Muscle of arm (tissue), 12 donors: ENCODE measurements around the gene DENND1B. TPM values are rescaled to one million over a fixed set of nuclear protein-coding genes. Genes with fewer than 3 reads are reported as not detected.
"Not testable (repeated sequence)": the region's sequence is repeated elsewhere in the genome, so short reads cannot be mapped to it uniquely, and the experiment has no call there.

Experiments
- DNase-seq: peaks from one replicate; pipeline ENCODE4 v3.0.0-alpha.2; 2013
- polyA plus RNA-seq, 12 donors: library from polyadenylated mRNA; unstranded; fragments of 120-200 nt; gene quantifications; one replicate each; pipeline ENCODE4 v1.2.1, GENCODE V29; 2013; ENCODE audit not compliant: insufficient read length in 12 of 12

The DENND1B gene
- polyA plus RNA-seq, 12 donors: 3.6 to 7.2 (median 5.3) TPM; not detected in 1

DNA sequence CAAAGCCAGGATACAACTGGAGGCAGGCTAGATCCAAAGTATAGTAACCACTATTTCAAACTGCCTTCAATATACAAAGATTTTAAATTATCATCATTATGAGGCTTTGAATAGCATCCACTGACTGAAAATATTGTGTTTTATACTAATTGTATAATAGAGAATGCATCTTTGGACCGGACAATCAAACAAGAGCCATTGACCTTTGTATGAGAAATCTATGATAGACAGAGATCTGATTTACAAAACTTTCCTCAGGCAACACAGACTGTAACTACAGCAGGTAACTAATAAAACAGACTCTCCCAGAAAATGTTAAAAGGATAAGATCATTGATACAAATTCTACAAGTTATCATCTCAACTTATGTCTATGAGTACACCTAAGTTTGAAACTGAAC is 152.9 kb downstream of the DENND1B start:
- no peak for DNase-seq

DNA sequence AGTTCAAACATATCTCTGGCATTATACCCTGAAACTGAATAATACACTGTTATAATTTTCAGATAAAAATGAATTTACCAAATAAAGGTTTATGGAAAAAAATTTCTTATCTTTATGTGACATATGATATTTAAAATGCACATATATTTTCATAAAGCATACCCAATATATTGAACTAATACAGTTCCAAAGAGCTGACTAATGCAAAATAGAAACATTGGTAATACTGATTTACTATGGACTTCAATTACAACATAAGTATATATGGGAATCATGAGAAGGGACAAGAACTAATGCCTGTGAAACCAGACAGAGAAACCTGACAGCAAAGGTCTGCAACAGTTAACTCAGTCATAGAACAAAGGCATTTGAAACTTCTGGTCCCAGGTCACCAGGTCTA is 153.5 kb downstream of the DENND1B start:
- no peak for DNase-seq

DNA sequence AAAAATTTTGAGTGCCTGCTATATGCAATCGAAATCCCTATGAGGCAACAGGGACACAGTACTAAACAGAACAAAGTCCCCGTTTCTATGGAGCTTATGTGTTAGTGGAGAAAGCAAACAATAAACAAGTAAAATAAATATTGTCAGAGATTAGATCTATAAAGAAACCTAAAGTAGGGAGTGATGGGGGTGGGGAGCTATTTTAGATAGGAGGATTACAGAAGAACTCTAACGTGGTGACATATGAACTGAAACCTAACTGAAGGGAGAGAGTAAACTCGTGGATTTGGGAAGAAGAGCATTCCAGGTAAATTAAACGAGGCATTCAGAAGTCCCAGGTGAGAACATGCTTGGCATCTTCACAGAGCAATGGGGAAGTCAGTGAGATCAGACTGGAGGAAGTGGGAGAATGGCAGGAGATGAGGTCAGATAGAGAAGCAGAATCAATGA is 154.5 kb downstream of the DENND1B start:
- no peak for DNase-seq

DNA sequence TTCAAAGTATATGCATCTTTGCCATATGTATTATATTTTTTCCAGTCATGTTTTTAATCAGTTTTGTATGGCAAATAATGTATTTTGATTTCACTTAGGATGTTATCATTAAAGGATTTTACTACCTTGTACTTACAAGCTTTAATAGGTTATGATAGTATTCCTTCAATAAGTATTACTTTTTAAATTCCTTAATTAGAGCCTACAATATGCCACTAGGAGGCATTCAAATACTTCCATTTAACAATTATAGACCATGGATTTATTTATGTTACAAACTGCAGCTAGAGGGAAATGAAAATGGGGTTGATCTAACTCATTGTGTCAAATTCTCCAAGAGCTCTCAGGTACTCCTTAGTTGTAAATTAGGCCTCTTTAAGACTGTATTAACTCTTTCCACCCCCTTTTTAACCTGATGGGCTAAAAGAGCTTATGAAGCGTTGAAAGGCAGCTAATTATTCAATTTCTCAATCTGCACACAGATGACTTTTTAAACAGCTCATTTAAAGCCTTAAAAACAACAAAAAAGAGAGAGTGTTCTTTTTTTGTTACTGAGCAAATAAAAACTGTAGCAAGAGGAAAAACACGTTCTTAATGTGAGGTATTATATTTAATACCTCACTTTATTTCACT is 156.2 kb downstream of the DENND1B start:
- DNase-seq: peak; percentile 18

DNA sequence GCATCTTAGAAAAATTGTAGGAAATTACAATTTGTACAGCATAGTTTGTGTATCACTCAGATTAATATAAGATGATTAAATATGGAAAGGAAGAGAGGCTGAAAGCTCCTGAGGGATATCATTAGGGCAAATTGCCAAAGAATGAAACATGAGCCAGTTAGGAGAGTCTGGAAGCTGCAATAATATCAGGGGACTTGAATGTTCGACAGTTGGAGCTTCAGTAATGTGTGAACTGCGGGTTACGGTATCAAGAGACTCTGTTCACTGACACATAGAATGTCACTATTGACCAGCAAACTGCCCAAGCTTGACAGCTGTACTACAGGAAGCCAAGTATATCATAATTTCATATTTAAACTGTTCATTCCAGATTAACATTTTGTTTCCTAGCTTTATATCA is 157.2 kb downstream of the DENND1B start:
- DNase-seq: peak; percentile 47

DNA sequence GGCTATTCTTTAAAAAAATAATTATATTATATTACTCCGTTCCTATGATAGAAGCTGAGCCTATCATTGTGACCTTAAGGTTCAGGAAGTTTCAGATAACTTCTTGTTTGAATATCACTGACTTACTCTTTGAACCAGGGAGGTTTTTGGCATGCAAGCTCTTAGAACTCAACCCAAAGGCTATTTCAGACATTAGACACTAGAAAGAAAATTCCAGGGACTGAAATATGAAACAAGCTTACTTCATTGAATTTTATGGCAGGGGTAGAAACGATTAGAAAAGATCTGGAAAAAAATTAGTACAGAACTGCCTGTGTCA is 159.6 kb downstream of the DENND1B start:
- DNase-seq: no peak

DNA sequence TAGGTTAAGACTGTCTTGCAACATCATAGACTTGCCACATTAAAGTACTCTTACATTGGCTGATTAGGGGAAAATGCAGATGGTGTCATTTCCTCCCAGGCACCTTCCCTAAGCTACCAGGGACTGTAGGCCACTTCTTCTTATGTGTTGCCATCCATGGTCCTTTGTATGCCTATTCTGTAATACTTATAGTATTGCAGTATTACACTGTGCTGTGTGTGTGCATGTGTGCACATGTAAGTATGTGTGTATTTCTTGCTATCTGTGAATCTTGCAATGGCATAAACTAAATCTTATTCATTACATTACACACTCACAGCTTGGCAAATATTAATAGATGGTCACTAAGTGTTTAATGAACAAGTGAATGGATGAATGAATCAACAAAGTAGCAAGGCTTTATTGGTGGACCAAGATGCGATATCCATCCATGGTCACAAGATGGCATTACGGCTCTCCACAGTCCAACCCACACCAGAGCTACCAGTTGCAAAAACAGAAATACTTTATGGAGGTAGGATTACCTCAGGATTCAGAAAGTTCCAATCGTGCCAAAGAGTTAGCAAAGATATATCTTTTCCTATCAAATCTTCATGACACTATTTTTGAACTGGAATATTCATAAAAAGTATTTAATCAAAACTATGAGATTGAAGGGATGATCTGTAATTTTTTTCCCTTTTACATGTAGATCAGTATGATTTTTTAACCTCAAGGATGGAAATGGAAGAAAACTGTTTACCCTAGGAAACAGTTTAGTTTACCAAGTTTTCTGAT is 160.2 kb downstream of the DENND1B start:
- DNase-seq: peak; percentile 11

DNA sequence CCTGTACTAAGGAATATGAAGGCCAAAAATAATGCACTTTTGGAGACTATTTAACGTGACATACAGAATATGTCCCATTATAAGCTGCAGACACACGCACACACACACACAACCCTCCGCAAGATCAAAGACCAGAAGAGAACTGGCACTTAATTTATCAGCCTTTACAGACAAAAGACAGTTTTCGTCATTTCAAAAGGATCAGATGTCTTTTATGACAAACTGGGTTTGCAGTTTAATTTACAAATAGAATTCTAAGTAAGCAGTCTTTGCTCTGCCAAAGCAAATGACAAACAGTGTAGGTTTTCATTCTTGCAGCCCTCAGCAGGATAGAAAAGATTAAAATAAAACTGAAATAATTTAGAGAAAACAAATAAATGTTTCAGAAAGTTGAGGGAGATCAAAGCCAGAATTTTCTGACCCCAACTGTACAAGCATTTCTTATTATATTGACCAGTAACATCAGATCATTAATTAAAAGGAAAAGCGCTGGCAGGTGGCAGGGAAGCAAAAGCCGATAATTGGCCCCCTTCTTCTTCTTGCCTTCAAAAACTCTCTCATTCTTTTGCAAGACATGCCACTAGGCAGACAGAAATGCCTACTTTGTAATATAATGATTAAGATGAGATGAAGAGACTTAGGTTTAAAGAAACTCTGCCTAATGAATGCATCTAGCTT is 169.0 kb downstream of the DENND1B start:
- DNase-seq: no peak

DNA sequence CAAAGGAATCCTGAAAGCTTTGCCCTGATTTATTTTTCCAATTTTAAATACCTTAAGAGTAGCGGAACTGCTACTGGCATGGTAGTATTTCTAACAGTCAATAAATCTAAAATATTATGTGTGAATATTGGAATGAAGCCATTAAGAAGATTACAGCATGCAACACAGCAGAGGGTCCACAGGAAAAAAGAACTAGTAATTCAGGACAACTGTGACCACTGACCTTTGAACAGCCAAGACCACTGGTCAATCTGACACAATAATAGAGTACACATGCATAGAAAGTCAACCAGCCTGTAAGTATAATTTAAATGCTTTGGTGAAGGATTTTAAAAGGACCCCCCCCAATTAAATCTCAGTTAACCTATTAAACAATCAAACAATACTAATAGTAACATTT is 171.0 kb downstream of the DENND1B start:
- DNase-seq: no peak

DNA sequence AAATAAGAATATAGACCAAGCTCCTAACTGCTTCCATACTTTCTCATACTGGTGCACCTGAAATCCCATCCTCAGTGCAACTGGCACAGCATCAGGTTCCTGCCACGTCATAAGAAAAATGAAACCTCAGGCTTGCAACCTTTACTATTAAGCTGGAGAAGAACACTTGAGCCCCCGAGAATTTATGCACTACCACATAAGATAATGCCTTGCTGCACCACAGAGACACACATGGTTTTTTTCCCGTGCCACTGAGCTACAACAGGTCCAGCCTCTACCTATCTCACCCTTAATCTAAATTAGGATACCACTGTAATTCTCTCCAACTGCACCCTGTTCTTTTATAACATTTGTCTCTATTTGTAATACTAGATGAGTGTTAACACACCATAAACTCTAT is 174.5 kb downstream of the DENND1B start:
- no peak for DNase-seq

DNA sequence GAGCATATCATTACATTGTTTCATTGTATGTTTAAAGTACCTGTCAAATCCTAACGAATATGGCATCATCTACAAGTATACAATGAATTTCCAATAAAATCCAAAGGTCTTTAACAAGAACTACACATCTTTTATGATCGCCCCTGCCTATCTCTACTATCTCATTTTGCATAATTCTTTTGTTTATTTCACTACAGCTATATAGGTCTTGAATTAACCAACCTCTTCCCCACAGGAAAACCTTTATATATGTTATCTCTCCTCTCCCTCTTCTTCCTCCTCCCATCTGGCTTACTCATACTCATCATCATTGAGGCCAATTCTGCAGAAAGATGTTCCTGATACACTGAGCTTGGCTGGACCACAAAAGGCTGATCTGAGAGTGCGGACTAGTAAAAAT is 175.5 kb downstream of the DENND1B start:
- no peak for DNase-seq

DNA sequence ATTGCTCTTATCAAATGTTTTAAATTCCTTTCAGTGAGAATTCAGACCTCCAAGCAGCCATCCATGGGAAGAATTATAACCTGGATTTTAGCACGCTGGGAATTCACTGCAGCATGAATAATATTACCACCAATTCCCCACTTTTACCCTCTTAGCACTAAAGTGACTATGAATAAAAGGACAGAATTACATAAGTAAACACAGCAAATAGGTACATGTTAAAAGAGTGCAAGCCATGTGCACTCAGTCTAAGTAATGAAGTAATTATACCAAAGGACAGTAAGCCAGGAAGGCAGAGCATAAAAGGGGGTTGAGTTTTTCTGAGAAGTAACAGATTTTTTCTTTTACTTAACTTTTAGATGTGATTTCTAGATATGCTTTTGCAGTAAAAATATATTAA is 176.3 kb downstream of the DENND1B start:
- no peak for DNase-seq

DNA sequence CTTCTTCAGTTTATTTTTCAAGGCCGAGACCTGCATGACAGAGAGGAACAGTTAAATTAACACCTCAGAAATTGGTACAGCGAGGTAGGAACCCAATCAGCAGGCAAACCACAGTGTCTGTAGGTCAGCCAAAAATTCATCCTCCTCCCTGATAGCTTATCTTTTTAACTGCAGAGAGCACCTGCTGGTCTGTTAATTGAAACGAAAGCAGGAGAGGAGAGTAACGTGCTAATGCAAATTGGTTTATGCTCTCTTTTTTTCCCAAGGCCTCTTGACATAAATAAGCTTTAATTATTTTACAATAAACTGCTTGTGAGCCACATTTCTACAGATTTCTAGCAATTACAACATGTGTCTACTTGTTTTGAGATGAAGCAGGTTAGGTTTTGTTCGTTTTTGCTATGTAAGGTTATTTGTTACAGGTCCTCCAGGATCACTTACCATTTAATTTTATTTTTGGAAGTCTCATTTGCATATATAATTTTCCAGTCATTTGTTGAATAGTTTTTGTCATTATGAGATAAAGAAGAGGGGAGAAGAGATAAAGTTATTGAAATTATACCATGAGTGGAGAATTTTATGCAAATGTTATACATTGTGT is 179.9 kb downstream of the DENND1B start:
- DNase-seq: no peak

DNA sequence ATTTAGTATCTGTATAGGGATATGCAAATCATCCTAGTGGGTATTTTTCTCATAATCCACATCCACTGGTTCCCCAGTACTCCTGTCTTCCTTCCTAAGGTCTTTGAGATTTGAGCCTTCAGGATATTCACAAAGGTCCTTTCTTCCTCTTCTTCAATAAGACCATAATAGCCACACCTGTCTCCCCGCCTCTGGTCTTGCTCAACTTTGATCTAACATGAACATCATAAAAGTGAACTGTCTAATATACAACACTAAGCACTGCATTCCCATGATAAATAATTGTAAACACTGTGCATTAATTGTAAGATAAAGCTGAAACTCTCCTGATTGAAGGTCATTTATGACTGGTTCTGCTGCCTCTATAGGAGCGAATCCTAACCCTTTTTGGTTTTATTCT is 184.6 kb downstream of the DENND1B start:
- no peak for DNase-seq

DNA sequence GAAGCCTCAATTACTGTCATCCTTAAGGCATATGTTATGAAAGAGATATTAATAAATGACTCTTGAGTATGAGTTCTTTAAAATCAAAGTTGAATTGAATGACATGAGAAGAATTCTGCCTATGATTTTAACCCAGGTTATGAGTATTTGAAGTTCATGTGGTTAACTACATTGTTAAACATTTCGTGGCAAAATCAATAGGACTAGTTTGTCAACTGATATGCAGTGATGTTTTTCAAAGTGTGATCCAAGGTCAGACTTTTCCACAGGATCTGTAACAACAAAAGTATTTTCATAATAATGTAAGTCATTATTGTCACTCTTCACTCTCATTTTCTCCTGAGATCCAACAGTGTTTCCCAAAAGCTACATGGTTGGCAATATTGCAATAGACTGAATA is 189.5 kb downstream of the DENND1B start:
- no peak for DNase-seq

DNA sequence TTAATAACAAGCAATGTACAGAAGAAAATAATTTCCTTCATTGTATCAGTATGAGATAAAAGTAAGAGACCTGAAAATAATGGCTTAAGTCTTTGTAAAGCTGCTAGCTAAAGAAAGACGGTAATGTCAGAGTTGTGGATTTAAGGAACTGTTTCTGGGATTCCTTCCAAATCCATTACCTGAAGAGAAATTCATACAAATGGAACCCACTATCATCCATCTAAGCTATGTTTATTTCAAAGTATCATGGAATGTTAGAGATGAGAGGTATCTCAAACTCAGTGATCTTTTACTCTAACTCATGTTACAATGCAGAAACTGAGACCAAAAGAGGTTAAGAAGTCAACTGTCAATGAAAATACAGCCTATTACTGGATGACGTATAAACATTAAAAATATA is 197.7 kb downstream of the DENND1B start:
- no peak for DNase-seq

DNA sequence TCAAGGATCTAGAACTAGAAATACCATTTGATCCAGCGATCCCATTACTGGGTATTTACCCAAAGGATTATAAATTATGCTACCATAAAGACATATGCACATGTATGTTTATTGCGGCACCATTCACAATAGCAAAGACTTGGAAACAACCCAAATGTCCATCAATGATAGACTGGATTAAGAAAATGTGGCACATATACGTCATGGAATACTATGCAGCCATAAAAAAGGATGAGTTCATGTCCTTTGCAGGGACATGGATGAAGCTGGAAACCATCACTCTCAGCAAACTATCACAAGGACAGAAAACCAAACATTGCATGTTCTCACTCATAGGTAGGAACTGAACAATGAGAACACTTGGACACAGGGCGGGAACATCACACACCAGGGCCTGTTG is 199.7 kb downstream of the DENND1B start:
- not testable (repeated sequence) for DNase-seq

DNA sequence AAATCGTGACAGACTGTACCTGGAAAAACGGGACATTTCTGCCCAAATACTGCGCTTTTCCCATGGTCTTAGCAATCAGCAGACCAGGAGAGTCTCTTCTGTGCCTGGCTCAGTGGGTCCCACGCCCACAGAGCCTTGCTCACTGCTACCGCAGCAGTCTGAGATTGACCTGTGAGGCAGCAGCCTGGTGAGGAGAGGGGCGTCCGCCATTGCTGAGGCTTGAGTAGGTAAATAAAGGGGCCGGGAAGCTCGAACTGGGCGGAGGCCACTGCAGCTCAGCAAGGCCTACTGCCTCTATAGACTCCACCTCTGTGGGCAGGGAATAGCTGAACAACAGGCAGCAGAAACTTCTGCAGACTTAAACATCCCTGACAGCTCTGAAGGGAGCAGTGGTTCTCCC is 203.1 kb downstream of the DENND1B start:
- DNase-seq: no peak

DNA sequence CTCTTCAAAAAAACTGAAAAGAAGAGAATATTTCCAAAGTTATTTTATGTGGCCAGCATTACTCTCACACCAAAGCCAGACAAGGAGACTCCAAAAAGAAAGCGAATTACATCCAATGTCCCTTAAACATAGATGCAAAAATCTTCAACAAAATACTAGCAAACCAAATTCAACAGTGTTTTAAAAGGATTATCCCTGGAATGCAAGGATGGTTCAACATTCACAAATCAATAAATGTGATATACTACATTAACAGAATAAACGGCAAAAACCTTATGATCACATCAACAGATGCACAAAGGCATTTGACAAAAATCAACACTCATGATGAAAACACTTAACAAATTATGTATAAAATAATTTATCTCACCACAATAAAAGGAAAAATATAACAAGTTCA is 207.8 kb downstream of the DENND1B start:
- no peak for DNase-seq

DNA sequence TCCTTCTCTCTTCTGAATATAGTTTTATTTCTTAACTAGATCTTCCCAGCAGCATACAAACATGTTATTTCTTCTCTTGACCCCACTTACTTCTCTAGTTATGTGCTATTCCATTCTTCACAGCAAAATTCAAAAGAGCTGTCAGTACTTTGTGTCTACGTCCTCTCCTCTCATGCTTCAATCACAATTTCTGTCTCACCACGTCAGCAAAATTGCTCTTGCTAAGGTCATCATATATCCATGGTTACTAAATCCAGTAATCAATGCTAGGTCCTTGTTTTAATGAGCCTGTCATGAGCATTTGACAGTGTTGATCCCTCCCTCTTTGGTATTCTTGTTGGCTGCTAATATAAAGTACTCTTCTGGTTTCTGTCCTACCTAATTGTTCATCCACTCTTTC is 214.2 kb downstream of the DENND1B start:
- no peak for DNase-seq

DNA sequence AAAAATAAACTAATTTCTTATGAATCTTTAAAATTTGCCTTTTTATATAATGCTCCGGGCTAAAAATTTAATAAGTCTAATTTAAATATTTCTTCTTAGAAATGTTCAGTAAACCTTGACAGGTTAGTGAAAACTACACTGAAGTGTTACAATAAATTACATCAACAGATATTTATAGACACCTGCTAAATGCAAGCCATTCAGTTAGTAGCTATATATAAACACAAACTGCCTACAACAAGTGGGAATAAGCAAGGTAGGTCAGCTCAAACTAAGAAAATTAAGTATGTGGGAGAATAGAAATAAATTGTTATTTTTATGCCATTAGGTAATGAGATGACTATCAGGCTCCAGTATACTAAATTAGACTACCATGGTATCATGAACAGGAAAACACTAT is 215.6 kb downstream of the DENND1B start:
- DNase-seq: no peak

DNA sequence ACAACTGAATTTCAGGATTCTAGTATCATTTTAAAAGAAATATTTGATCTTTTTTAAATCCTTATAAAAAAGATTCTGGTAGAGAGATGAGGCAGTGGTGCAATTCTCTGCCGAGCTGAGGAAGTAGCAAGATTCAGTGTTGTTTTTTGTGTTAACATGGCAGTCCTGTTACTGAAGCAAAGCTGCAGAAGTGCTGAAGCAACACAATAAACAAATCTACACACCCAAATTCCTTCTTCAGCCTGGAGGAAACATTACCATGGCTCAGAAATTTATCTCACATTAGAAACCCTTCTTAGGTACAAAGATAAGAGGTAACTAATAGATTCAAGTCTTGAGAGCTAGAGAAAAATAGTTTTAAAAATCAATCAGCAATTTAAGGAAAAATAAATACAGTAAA is 216.0 kb downstream of the DENND1B start:
- no peak for DNase-seq

DNA sequence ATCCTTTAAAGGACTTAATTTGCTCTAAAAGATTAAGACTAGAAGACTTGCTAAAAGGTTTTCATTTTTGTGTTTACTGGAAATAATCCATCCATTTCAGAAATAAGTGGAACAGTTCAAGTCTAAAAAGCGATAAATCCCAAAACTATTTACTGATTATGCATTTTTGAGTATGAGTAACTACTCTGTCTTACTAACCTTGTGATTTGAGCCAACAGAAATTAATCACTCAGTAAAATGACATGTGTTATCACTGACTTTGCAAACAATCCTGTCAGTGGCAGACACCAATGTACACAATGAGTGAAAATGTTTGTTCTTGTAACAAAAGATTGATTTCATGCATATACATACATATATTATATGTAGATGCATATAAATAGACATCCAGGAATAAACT is 218.0 kb downstream of the DENND1B start:
- DNase-seq: no peak
